Fibroblast of villous mesenchyme (primary cell): Measurements from ENCODE around the gene KIRREL3. TPM values are rescaled to one million over a fixed set of nuclear protein-coding genes. Genes with fewer than 3 reads are reported as not detected.

Experiments
- DNase-seq: peaks from one replicate; pipeline ENCODE4 v3.0.0-alpha.2; 2010; ENCODE audit warnings: low read depth
- H3K4me3 ChIP-seq: 2 replicates; pipeline ENCODE4 v1.5.1; 2011; ENCODE audit warnings: low read depth, mild to moderate bottlenecking, low read length
- total RNA-seq: library from RNA; depleted of rRNA; stranded (reverse); fragments of >200 nt; gene quantifications from 2 replicates; pipeline ENCODE4 v1.2.3, GENCODE V29; 2012
- TF ChIP-seq, protein P1 (sequence below): IDR thresholded peaks from 2 replicates; pipeline ENCODE4 v1.5.1; 2012; ENCODE audit warnings: low read depth, mild to moderate bottlenecking, low read length; ENCODE audit not compliant: insufficient read depth

The KIRREL3 gene
- total RNA-seq, 1 donor, result 9.9 TPM

DNA sequence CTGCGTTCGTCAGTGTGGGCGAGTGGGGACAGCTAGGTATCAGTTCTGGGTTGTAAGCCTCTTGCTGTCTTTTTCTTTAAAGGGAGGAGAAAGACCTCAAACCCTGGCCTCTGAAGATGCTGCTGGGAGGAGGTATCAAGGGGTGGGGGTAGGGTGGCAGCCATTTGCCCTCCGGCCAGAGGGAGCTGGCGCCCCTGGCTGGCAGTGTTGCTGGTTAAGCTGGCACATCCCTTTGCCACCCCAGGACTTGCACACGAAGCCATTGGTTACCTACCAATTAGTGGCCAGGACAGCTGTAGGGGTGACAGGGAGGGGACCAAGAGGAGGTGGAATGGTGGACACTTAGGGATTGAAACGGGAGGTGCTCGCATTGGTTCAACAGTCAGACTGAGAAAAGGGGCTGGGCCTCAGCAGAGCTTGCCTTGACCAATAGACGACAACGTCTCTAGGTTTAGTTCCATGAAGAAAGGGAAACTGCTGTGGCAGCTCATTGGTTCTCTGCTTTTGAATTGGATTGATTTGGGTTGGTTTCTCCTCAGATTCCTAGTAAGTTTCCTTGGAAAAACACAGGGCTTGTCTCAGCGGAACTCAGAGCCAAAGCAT, 567.2 kb downstream of the KIRREL3 start:
- TF ChIP-seq, protein P1, sequence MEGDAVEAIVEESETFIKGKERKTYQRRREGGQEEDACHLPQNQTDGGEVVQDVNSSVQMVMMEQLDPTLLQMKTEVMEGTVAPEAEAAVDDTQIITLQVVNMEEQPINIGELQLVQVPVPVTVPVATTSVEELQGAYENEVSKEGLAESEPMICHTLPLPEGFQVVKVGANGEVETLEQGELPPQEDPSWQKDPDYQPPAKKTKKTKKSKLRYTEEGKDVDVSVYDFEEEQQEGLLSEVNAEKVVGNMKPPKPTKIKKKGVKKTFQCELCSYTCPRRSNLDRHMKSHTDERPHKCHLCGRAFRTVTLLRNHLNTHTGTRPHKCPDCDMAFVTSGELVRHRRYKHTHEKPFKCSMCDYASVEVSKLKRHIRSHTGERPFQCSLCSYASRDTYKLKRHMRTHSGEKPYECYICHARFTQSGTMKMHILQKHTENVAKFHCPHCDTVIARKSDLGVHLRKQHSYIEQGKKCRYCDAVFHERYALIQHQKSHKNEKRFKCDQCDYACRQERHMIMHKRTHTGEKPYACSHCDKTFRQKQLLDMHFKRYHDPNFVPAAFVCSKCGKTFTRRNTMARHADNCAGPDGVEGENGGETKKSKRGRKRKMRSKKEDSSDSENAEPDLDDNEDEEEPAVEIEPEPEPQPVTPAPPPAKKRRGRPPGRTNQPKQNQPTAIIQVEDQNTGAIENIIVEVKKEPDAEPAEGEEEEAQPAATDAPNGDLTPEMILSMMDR, result no peak
- DNase-seq, result no peak
- no peak overlapping the region for H3K4me3 ChIP-seq

DNA sequence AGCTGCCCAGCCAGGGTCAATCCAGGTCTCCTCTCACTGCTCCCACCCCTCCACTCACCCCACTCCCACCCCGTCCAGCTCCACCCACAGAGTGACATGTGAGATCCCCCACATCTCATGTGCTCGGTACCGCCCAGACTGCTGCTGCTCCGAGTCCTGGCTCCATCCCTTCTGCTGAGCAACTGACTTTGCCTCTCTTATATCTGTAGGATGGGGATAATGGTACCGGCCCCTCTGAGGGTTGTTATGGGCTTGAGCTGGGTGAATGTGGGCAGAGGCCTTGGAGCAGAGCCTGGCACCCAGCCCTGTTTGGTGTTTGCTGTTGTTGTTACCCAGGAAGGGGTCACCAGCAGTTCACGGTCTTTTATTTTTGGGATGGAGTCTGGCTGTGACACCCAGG, 568.0 kb downstream of the KIRREL3 start:
- TF ChIP-seq, protein P1, result no peak

DNA sequence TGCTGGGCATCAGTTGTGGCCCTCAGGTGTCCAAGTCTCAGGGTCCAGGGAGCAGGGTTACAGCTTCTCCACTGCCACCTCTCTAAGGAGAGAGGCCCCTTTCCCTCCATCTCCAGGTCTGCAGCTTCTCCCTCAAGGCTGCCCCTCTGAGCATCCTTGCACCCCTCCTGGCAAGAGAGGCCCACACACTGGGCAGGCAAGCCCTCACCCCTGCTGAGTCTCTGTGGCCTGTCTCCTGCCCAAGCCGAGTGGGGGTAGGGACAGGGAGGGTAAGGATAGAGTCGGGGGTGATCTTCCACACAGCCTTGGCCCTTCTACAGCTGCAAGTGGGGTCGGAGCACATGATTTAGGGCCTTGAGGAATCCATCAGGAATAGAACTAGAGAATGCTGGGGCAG, 568.5 kb downstream of the KIRREL3 start:
- no peak overlapping the region for H3K4me3 ChIP-seq
- TF ChIP-seq, protein P1, result no peak
- no peak for DNase-seq

More for the DNA sequence above, 568.0 kb downstream of the KIRREL3 start:
- no peak overlapping the region for H3K4me3 ChIP-seq
- DNase-seq, result no peak

DNA sequence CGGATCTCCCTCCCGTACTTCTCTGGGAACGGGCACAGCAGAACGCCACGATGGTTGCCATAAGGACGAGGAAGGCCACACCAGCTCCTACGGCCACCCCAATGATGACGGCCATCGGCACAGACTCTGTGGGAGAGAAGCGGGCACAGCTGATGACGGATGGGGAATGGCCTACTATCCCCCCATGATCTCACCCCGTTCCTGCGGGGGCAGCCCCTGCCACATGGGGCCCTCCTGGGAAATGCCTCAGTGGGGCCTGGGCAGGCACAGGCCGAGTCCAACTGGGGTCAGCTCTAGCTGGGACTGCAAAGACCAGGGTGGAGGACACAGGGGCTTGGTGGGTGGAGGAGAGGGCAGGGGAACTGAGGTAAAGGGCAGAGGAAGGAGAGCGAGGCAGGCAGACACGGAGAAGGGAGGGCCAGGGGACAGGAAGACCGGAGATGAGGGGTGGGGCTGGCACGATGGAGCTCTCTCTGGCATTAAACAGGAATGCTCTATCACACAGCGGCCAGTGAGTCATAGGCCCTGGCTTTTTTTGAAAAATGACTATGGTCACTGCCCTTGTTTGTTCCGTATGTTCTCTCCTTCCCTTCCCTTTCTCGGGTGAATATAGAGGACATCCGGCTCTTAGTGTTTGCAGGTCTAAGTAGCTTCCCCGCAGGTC, 569.0 kb downstream of the KIRREL3 start:
- DNase-seq, result peak; percentile 67
- TF ChIP-seq, protein P1, result no peak
- H3K4me3 ChIP-seq, result no peak overlapping the region

DNA sequence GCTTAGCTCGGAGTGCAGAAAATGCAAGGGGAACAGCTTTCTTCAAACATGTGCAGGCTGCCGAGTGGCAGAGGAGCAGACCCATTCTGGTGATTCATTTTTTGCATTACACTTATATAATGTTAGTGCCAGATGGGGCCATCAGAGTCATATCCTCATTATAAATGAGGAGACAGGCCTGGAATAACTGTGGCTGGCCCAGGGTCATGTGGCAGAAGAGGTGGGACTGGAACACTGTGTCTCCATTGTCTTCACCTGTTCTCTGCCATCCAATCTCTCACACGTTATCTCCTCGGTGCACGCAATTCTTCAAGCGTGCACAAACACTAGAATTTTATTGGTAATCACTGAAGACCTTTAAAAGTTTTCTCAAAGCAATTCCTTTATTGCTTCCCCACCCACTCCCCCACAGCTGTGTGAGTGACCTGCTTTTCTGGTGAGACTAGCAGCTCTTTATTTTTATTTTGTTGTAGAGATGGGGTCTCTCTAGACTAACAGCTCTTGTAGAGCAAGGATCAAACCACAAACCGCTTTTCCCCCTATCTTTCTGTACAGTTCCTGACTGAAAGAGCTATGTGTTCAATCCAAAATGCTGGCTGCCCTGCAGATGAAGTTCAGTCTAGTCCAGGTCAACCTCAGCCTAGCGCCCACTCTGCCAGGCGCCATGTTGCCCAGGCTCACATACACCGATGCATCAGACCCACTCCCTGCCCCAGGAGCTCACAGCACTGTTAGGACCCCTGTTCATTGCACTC, 569.8 kb downstream of the KIRREL3 start:
- no peak overlapping the region for H3K4me3 ChIP-seq
- TF ChIP-seq, protein P1, result no peak
- no peak for DNase-seq

DNA sequence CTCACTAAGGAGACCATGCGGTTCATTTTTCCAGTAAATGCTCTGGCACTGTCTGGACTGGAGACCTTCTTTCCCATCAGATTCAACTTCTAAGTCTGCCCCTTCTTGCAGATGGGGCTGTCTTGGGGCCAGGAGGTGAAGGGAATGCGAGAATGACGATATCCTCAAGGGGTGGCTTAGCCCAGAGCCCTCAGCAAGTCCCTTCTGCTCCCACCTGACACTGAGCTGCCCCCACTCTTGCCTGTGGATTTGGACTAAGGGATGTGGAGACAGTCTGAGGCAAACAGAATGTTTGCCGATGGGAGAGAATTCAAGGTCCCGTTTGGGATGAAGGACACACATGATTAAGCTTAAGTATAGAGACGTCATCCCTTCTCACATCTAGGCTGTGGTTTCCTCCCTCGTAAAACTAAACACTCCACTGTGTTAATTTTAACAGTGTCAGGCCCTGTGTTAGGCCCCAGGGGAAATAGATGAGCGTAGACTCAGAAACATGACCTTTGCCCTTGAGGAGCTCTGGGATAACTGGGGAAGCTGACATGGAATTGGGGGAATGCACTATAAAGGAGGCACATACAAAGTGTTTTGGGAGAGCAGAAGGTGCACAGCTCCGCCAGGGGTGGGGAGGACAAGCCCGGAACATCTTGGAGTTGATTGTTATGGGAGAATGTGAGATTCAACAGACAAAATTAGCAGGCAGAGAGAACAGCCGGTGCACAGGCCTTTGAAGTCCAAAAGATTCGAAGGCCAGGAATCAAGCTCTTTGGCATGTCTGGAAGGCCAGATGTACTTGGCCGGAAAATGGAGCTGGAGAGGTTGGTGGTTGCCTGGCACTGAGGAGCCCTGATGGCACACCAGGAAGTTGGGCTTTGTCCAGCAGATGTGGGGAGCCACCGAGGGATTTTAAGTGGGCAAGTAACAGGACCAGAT, 573.5 kb downstream of the KIRREL3 start:
- H3K4me3 ChIP-seq, result no peak overlapping the region
- DNase-seq, result peak; percentile 50
- TF ChIP-seq, protein P1, result no peak
